Brain pericyte (primary cell): Measurements from ENCODE around the gene CST11.

Experiments used
- DNase-seq: peaks from one replicate; pipeline ENCODE4 v3.0.0-alpha.2; 2012; ENCODE audit warnings: low read depth, low spot score

CST11 gene

GRCh38 chr20:23420943-23421931 is 31.4 kb downstream of the CST11 start, which contains the start of gene NAPB:
Gene NAPB, minus strand, starts transcription at chr20:23421488. Its CDS starts 86 bp downstream, at chr20:23421402.
- peak; percentile 47 for DNase-seq

- no peak for DNase-seq
These were observed 32.4 kb downstream of the CST11 start for GRCh38 chr20:23419995-23420901.

GRCh38 chr20:23419657-23419994 is 33.0 kb downstream of the CST11 start:
- DNase-seq = no peak

- no peak for DNase-seq
These were observed 34.8 kb downstream of the CST11 start for GRCh38 chr20:23417861-23418260.

GRCh38 chr20:23415959-23416583 is 36.6 kb downstream of the CST11 start:
- no peak for DNase-seq

GRCh38 chr20:23415555-23415954 is 37.1 kb downstream of the CST11 start:
- DNase-seq = no peak

- DNase-seq = no peak
These were observed 38.0 kb downstream of the CST11 start for GRCh38 chr20:23414526-23415188.

GRCh38 chr20:23413862-23414422 is 38.7 kb downstream of the CST11 start:
- DNase-seq = no peak

GRCh38 chr20:23412026-23412425 is 40.6 kb downstream of the CST11 start:
- no peak for DNase-seq

GRCh38 chr20:23410916-23411695 is 41.6 kb downstream of the CST11 start:
- no peak for DNase-seq

GRCh38 chr20:23409800-23410199 is 42.9 kb downstream of the CST11 start:
- DNase-seq = no peak

GRCh38 chr20:23408957-23409356 is 43.7 kb downstream of the CST11 start:
- no peak for DNase-seq

- DNase-seq = no peak
These were observed 44.8 kb downstream of the CST11 start for GRCh38 chr20:23407781-23408464.

GRCh38 chr20:23406880-23407279 is 45.8 kb downstream of the CST11 start:
- no peak for DNase-seq

- DNase-seq = no peak
These were observed 48.5 kb downstream of the CST11 start for GRCh38 chr20:23404196-23404595.

- no peak for DNase-seq
These were observed 48.9 kb downstream of the CST11 start for GRCh38 chr20:23403751-23404150.

GRCh38 chr20:23401051-23401450 is 51.6 kb downstream of the CST11 start:
- DNase-seq = no peak
